ENCODE data around the gene DISP3. TPM values are rescaled to one million over a fixed set of nuclear protein-coding genes. Genes with fewer than 3 reads are reported as not detected.

DISP3 gene
- total and polyA plus RNA-seq, 9 of the 15 experiments (the other 6 are each of a cell fraction or from before 2014, with no cell fraction given), result 0.03 to 0.19 (median 0.15) TPM; not detected in 5

DNA sequence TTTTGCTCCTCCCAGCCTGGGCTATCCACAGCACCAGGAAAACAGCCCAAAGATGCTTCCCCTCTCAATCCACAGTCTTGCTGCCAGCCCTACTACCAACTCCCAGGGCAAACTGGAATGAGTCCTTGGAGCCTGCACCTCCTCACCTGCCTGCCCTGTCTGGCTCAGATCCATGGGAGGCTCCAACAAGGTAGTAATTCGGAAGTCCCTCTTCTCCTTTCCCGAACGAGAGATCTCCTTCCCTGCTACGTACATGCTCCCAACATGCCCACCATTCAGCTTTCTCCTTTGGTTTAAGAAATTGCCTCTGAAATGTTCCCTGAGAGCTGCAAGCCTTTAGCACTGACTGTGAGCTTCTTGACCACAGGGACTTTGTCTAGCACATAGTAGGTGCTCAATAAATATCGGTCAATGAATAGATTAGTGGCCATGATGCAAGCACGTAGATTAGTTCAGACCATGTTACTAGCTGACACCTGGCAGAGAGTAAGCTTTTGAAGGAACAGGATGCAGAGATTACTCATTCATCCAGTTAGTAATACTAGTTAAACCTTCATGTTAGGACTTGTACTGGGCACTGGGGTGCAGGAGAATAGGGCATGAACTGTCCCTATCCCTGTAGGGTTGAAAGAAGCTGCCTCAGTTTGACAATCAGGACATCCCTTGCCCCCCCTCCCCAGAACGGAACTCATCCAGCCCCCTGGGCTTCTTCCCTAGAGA lies 80.1 kb downstream of the DISP3 start:
- 0% methylated on average over 6 of the region's 7 CpGs for WGBS (ENCODE audit: insufficient coverage, low coverage, missing lambda C conversion rate)
- ATAC-seq, result no peak
- H3K36me3 ChIP-seq (ENCODE audit: control insufficient read depth, insufficient read depth, low read length), result no peaks in the 10 kb centered on the region
- FAIRE-seq, result no peak
- H2AFZ ChIP-seq (ENCODE audit: low read depth, low read length), result no peak overlapping the region
- CTCF ChIA-PET (ENCODE audit: low intra/inter-chr PET ratio), result no interaction called here
- peaks cover 0 to 12% of the 10 kb centered on the region in 2 experiments; a peak in 3 of 5 replicates for H3K4me1 ChIP-seq (replicated peaks in 1 of 2; ENCODE audit: control insufficient read depth in 2 of 2, insufficient read depth in 2 of 2, low read length in 2 of 2)
- no TSS peak for BruUV-seq (replicated peaks)
- no peak overlapping the region for H3K27ac ChIP-seq (ENCODE audit: extremely low read depth, low read depth, low read length)
- no peak overlapping the region for H3K4me3 ChIP-seq
- H3K9me1 ChIP-seq (ENCODE audit: control insufficient read depth, insufficient read depth, low read length), result no peaks in the 10 kb centered on the region
- no peaks in the 10 kb centered on the region for H3K79me2 ChIP-seq (ENCODE audit: control insufficient read depth, insufficient read depth, low read length)
- H3K27me3 ChIP-seq (ENCODE audit: control insufficient read depth in 2 of 2, insufficient read depth in 2 of 2, low read length in 2 of 2), result peaks cover 2 to 24% of the 10 kb centered on the region in 2 experiments
- H3K9ac ChIP-seq (ENCODE audit: insufficient read depth in 1 of 2, low read depth in 2 of 2, low read length in 2 of 2), result no peak overlapping the region
- TF ChIP-seq, protein P1, sequence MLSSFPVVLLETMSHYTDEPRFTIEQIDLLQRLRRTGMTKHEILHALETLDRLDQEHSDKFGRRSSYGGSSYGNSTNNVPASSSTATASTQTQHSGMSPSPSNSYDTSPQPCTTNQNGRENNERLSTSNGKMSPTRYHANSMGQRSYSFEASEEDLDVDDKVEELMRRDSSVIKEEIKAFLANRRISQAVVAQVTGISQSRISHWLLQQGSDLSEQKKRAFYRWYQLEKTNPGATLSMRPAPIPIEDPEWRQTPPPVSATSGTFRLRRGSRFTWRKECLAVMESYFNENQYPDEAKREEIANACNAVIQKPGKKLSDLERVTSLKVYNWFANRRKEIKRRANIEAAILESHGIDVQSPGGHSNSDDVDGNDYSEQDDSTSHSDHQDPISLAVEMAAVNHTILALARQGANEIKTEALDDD (IDR thresholded peaks at IDR 0.05), result peak; percentile 72
- TF ChIP-seq ZKSCAN1 (IDR thresholded peaks at IDR 0.05; ENCODE audit: low read depth, low read length), result peak; percentile 75
- no peak for TF ChIP-seq MED1 (CRISPR knock-in tag; IDR thresholded peaks at IDR 0.05; ENCODE audit: borderline replicate concordance)
- intact Hi-C loops (cut with micrococcal nuclease), result no loop called here
- DNase-seq (ENCODE audit: extremely low read depth in 1 of 4, low spot score in 3 of 4), result no peak
- POLR2A ChIA-PET, result interaction anchor here (0.6 to 1.1 kb wide), 2 partner anchors 8 to 44 kb away, joined by 4 to 5 read pairs; no protein-coding TSS in a partner anchor
- H3K4me2 ChIP-seq (ENCODE audit: insufficient read depth, low read length), result no peak overlapping the region
- in situ Hi-C loops (cut with MboI), result no loop called here
- no peaks in the 10 kb centered on the region for H3K9me3 ChIP-seq (replicated peaks; ENCODE audit: control insufficient read depth, insufficient read depth, low read depth, low read length)
- H4K20me1 ChIP-seq (replicated peaks; ENCODE audit: control insufficient read depth, insufficient read depth, low read length), result peaks cover 10% of the 10 kb centered on the region; the same call in 1 of the 2 replicates

DNA sequence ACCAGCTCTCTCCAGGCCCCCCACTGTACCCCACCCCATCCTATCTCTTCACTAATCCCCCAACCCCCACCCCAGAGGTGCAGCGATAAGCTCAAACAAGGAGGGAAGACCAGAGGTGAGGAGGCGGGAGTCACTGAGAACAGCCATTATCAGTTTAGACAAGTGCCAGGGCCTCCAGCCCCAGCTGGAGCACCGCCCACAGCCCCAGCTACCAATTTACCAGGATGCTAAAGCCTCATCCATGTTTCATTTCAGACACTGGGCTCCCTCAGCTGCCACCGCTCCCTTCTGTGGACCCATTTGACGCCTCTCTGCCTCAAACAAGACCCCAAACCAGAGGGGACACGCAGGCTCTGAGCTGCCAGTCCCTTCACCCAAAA lies 80.6 kb downstream of the DISP3 start:
- Histone ChIP-seq H3K4me2 (ENCODE audit: insufficient read depth, low read length) (no peak overlapping the region), H3K9me1 (ENCODE audit: control insufficient read depth, insufficient read depth, low read length) (no peaks in the 10 kb centered on the region), H3K9me3 (replicated peaks; ENCODE audit: control insufficient read depth, insufficient read depth, low read depth, low read length) (no peaks in the 10 kb centered on the region), H3K79me2 (ENCODE audit: control insufficient read depth, insufficient read depth, low read length) (no peaks in the 10 kb centered on the region), H3K4me3 (no peak overlapping the region), H3K27ac (ENCODE audit: extremely low read depth, low read depth, low read length) (no peak overlapping the region), H3K9ac (ENCODE audit: insufficient read depth in 1 of 2, low read depth in 2 of 2, low read length in 2 of 2) (no peak overlapping the region), H3K27me3 (ENCODE audit: control insufficient read depth in 2 of 2, insufficient read depth in 2 of 2, low read length in 2 of 2) (peaks cover 2 to 24% of the 10 kb centered on the region in 2 experiments), H2AFZ (ENCODE audit: low read depth, low read length) (no peak overlapping the region), H3K36me3 (ENCODE audit: control insufficient read depth, insufficient read depth, low read length) (no peaks in the 10 kb centered on the region), H4K20me1 (replicated peaks; ENCODE audit: control insufficient read depth, insufficient read depth, low read length) (peaks cover 7% of the 10 kb centered on the region; the same call in 1 of the 2 replicates), H3K4me1 (replicated peaks in 1 of 2; ENCODE audit: control insufficient read depth in 2 of 2, insufficient read depth in 2 of 2, low read length in 2 of 2) (peaks cover 0 to 14% of the 10 kb centered on the region in 2 experiments; a peak in 3 of 5 replicates)
- intact Hi-C loops (cut with micrococcal nuclease) (no loop called here), in situ Hi-C loops (cut with MboI) (no loop called here)
- BruUV-seq (replicated peaks), result no TSS peak
- no peak for TF ChIP-seq FOS (IDR thresholded peaks at IDR 0.05; ENCODE audit: extremely low read depth, insufficient read length)
- TF ChIP-seq ESRRB (CRISPR knock-in tag; IDR thresholded peaks at IDR 0.05; ENCODE audit: borderline replicate concordance), result no peak
- no peak for TF ChIP-seq STAG1 (CRISPR knock-in tag; IDR thresholded peaks at IDR 0.05; ENCODE audit: borderline replicate concordance)
- TF ChIP-seq NFATC3 (IDR thresholded peaks at IDR 0.05), result no peak
- TF ChIP-seq, protein P2, sequence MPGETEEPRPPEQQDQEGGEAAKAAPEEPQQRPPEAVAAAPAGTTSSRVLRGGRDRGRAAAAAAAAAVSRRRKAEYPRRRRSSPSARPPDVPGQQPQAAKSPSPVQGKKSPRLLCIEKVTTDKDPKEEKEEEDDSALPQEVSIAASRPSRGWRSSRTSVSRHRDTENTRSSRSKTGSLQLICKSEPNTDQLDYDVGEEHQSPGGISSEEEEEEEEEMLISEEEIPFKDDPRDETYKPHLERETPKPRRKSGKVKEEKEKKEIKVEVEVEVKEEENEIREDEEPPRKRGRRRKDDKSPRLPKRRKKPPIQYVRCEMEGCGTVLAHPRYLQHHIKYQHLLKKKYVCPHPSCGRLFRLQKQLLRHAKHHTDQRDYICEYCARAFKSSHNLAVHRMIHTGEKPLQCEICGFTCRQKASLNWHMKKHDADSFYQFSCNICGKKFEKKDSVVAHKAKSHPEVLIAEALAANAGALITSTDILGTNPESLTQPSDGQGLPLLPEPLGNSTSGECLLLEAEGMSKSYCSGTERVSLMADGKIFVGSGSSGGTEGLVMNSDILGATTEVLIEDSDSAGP (CRISPR knock-in tag; IDR thresholded peaks at IDR 0.05), result no peak
- TF ChIP-seq GTF2E2 (tag; IDR thresholded peaks at IDR 0.05), result no peak
- CTCF ChIA-PET (ENCODE audit: low intra/inter-chr PET ratio), result no interaction called here
- DNase-seq (ENCODE audit: extremely low read depth in 1 of 4, low spot score in 3 of 4) (no peak), ATAC-seq (no peak), FAIRE-seq (no peak)
- POLR2A ChIA-PET, result interaction anchor here (0.6 to 1.1 kb wide), 2 partner anchors 9 to 45 kb away, joined by 4 to 5 read pairs; no protein-coding TSS in a partner anchor
- WGBS (ENCODE audit: insufficient coverage, low coverage, missing lambda C conversion rate), result 0% methylated on average over 6 of the region's 6 CpGs
